HG02981 (cell line): ENCODE results near the gene PUS1.

ENCODE experiments used
- ATAC-seq: cut with Tn5 transposase; IDR thresholded peaks from one replicate; pipeline ENCODE4 v1.9.1; 2021; ENCODE audit warnings: mild to moderate bottlenecking, moderate library complexity; ENCODE audit not compliant: unreplicated experiment

PUS1 gene

DNA sequence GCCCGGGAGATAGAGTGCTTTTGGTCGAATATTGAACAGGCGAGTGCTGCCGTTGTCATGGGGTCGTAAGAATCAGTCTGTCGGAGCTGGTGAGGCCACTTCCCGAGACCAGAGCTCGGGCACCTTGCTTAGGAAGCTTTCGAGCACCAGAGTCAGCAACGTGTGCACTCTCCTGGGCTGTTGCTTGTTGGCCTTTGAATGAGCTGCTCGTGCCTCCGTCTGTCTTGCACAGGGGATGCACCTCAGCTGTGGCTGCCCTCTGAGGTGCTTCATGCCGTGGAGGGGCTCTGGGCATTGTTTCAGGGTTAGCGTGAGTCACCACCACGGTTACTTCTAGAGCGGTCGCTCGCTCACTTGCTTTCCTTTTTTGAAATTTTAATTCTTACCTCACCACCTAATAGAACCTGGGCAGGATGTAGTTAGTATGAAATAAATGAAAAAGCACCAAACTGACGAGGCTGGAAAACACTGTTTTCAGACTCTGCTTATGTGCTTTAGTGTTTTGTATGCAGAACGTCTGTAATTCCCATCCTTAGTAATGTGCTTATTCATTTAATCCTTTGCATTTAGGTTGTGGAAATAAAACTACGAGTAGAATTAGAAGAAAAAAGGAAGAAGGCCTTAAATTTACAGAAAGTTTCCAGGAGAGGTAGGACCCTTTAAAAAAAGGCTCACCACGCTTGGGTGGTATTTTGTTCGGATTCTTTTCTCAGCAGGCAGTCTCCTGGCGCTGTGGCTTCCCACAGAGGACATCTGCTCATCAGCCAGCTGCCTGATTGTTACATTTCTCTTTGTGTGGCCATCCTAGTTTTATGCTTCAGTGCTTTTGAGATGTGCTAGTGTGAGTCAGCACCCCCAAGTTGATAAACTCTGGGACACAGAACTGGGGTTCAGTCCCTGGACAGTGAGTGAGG lies 61.2 kb downstream of the PUS1 start:
- ATAC-seq: no peak

DNA sequence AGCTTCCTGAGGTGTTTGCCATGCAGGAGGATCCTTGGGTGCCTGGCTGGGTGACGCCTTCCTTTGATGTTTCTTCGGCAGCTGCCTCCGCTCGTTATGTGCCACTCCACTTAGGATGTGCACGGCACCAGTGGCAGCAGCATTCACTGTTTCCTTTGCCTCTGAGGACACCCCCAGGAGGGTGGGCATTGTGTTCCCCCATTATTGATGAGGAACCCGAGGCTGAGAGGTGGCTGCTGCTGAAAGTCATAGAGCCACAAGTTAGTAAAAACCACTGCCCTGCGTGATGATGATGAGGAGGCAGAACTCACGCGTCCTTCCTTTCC lies 61.9 kb downstream of the PUS1 start:
- no peak for ATAC-seq

DNA sequence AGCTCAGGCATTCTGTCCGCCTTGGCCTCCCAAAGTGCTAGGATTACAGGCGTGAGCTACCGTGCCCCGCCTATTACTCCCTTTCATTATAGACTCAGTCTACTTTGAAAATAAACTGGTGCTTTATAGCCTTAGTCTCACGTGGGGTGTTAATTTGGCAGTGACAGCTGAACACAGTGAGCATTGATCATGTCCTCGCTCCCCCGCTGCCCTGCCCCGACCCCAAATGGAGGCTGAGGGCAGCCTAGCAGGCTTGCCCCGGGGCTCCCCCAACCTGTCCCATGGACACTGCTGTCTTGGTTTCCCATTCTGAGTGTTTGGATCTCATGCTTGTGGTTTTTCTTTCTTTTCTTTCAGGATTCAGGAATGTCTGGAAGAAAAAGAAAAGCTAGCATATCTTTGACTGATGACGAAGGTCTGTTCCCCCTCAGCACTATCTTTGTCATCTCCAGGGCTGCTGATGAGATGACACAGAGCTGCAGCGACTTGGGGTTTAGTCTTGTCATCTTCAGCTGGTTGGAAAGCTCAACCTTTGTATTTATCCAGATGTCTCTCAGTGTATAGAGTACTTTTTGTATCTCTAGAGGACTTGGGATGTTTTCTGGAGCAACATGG lies 62.8 kb downstream of the PUS1 start:
- ATAC-seq: no peak

DNA sequence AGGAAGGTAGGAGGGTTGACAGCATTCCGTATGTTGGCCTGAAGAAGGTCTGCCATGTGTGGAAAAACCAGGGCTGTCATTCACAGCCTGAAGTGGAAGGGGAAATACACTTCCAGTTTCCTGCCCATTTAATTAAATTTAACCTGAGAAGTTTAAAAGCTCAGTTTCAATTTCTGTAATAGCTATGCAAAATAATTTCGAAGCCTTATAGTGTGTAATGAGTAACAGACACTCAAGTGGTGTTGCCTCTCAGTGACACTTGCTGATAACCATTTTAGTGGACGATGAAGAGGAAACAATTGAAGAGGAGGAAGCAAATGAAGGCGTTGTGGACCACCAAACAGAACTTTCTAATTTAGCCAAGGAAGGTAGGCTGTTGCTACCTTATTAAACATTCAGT lies 65.5 kb downstream of the PUS1 start:
- no peak for ATAC-seq
